Measurements from ENCODE around the gene TPRG1.

TPRG1 gene

GRCh38 chr3:189171707-189172106 is at the start of gene TPRG1:
TPRG1 (plus strand) TSS chr3:189171971; CDS start chr3:189207385, 35,414 bp downstream.
- H3K9me3 ChIP-seq (ENCODE audit: insufficient read depth, low read length), result no peaks in the 10 kb centered on the region
- H2AFZ ChIP-seq (ENCODE audit: low read depth, low read length, severe bottlenecking), result no peak within 1 kb of the TSS
- no peaks in the 10 kb centered on the region for H3K9me2 ChIP-seq (replicated peaks; ENCODE audit: insufficient read depth, low read length)
- no peak within 1 kb of the TSS for H3K9ac ChIP-seq (ENCODE audit: low read length)
- H4K20me1 ChIP-seq (ENCODE audit: low read depth, low read length), result no peaks in the 10 kb centered on the region
- no peak within 1 kb of the TSS for H3K4me2 ChIP-seq (ENCODE audit: low read depth, low read length, poor library complexity, severe bottlenecking)
- H3K27ac ChIP-seq (ENCODE audit: low read depth, low read length), result no peak within 1 kb of the TSS
- no peaks in the 10 kb centered on the region for H3F3A ChIP-seq (ENCODE audit: insufficient read depth)
- H3K36me3 ChIP-seq (ENCODE audit: low read length), result no peaks in the 10 kb centered on the region
- H3K79me2 ChIP-seq (ENCODE audit: insufficient read depth, low read length), result no peaks in the 10 kb centered on the region
- no peak for TF ChIP-seq EZH2phosphoT487 (conservative IDR thresholded peaks at IDR 0.05; ENCODE audit: low read length)
- TF ChIP-seq CTCF (IDR thresholded peaks at IDR 0.05; ENCODE audit: insufficient read depth, low read length, poor library complexity, severe bottlenecking), result no peak
- no peaks in the 10 kb centered on the region for H3K27me3 ChIP-seq (ENCODE audit: low read length)
- no peak within 1 kb of the TSS for H3K4me3 ChIP-seq (ENCODE audit: insufficient read depth, low read length, poor library complexity, severe bottlenecking)

- Histone ChIP-seq H3K4me2 (ENCODE audit: low read depth, low read length, poor library complexity, severe bottlenecking) (no peak overlapping the region), H2AFZ (ENCODE audit: low read depth, low read length, severe bottlenecking) (no peak overlapping the region), H3K27ac (ENCODE audit: low read depth, low read length) (no peak overlapping the region), H3F3A (ENCODE audit: insufficient read depth) (no peaks in the 10 kb centered on the region), H3K79me2 (ENCODE audit: insufficient read depth, low read length) (no peaks in the 10 kb centered on the region), H3K27me3 (ENCODE audit: low read length) (no peaks in the 10 kb centered on the region), H3K9me2 (replicated peaks; ENCODE audit: insufficient read depth, low read length) (no peaks in the 10 kb centered on the region), H3K9ac (ENCODE audit: low read length) (no peak overlapping the region), H4K20me1 (ENCODE audit: low read depth, low read length) (no peaks in the 10 kb centered on the region), H3K9me3 (ENCODE audit: insufficient read depth, low read length) (no peaks in the 10 kb centered on the region), H3K36me3 (ENCODE audit: low read length) (no peaks in the 10 kb centered on the region), H3K4me3 (ENCODE audit: insufficient read depth, low read length, poor library complexity, severe bottlenecking) (no peak overlapping the region)
- TF ChIP-seq CTCF (IDR thresholded peaks at IDR 0.05; ENCODE audit: insufficient read depth, low read length, poor library complexity, severe bottlenecking), result no peak
- TF ChIP-seq EZH2phosphoT487 (conservative IDR thresholded peaks at IDR 0.05; ENCODE audit: low read length), result no peak
These were observed 49.7 kb upstream of the TPRG1 start for GRCh38 chr3:189122110-189122509.

- H3K9me2 ChIP-seq (replicated peaks; ENCODE audit: insufficient read depth, low read length), result no peaks in the 10 kb centered on the region
- no peak overlapping the region for H3K9ac ChIP-seq (ENCODE audit: low read length)
- no peaks in the 10 kb centered on the region for H3K79me2 ChIP-seq (ENCODE audit: insufficient read depth, low read length)
- TF ChIP-seq CTCF (IDR thresholded peaks at IDR 0.05; ENCODE audit: insufficient read depth, low read length, poor library complexity, severe bottlenecking), result no peak
- TF ChIP-seq EZH2phosphoT487 (conservative IDR thresholded peaks at IDR 0.05; ENCODE audit: low read length), result no peak
- no peak overlapping the region for H3K4me2 ChIP-seq (ENCODE audit: low read depth, low read length, poor library complexity, severe bottlenecking)
- H3K36me3 ChIP-seq (ENCODE audit: low read length), result no peaks in the 10 kb centered on the region
- H3K4me3 ChIP-seq (ENCODE audit: insufficient read depth, low read length, poor library complexity, severe bottlenecking), result no peak overlapping the region
- no peaks in the 10 kb centered on the region for H4K20me1 ChIP-seq (ENCODE audit: low read depth, low read length)
- no peaks in the 10 kb centered on the region for H3K9me3 ChIP-seq (ENCODE audit: insufficient read depth, low read length)
- no peaks in the 10 kb centered on the region for H3K27me3 ChIP-seq (ENCODE audit: low read length)
- no peaks in the 10 kb centered on the region for H3F3A ChIP-seq (ENCODE audit: insufficient read depth)
- no peak overlapping the region for H2AFZ ChIP-seq (ENCODE audit: low read depth, low read length, severe bottlenecking)
- H3K27ac ChIP-seq (ENCODE audit: low read depth, low read length), result no peak overlapping the region
These were observed 49.1 kb upstream of the TPRG1 start for GRCh38 chr3:189122526-189123205.

Measured in SU-DHL-6 (cell line).